Middle frontal gyrus (tissue), 1 donor: Measurements from ENCODE around the gene NKD1.
"Not testable (repeated sequence)": the region's sequence is repeated elsewhere in the genome, so short reads cannot be mapped to it uniquely, and the experiment has no call there.

Source experiments
- DNase-seq: peaks from one replicate; pipeline ENCODE4 v3.0.0-alpha.2; 2015; ENCODE audit warnings: low spot score; ENCODE audit errors: extremely low spot score

NKD1 gene

GRCh38 chr16:50576403-50577113 is 28.4 kb downstream of the NKD1 start:
- DNase-seq: no peak

GRCh38 chr16:50578137-50578536 is 29.9 kb downstream of the NKD1 start:
- no peak for DNase-seq

GRCh38 chr16:50579373-50579772 is 31.2 kb downstream of the NKD1 start:
- DNase-seq: not testable (repeated sequence)

GRCh38 chr16:50580180-50580798 is 32.1 kb downstream of the NKD1 start:
- DNase-seq: no peak

GRCh38 chr16:50581845-50582244 is 33.6 kb downstream of the NKD1 start:
- DNase-seq: no peak

- no peak for DNase-seq
These were observed 35.0 kb downstream of the NKD1 start for GRCh38 chr16:50583211-50583610.

- DNase-seq: no peak
These were observed 36.0 kb downstream of the NKD1 start for GRCh38 chr16:50584033-50584722.

GRCh38 chr16:50585331-50585776 is 37.2 kb downstream of the NKD1 start:
- DNase-seq: no peak

- DNase-seq: no peak
These were observed 39.3 kb downstream of the NKD1 start for GRCh38 chr16:50587543-50587942.

GRCh38 chr16:50588276-50588675 is 40.1 kb downstream of the NKD1 start:
- no peak for DNase-seq

- DNase-seq: no peak
These were observed 43.0 kb downstream of the NKD1 start for GRCh38 chr16:50591209-50591608.

- peak; percentile 75 for DNase-seq
These were observed 43.9 kb downstream of the NKD1 start for GRCh38 chr16:50591800-50592771.

GRCh38 chr16:50592996-50593395 is 44.8 kb downstream of the NKD1 start:
- DNase-seq: no peak

GRCh38 chr16:50593410-50594150 is 45.4 kb downstream of the NKD1 start:
- no peak for DNase-seq

- no peak for DNase-seq
These were observed 46.4 kb downstream of the NKD1 start for GRCh38 chr16:50594308-50595260.

GRCh38 chr16:50595859-50596258 is 47.7 kb downstream of the NKD1 start:
- DNase-seq: no peak

- no peak for DNase-seq
These were observed 48.7 kb downstream of the NKD1 start for GRCh38 chr16:50596762-50597450.

GRCh38 chr16:50597563-50598255 is 49.5 kb downstream of the NKD1 start:
- no peak for DNase-seq
